Mesendoderm (in vitro differentiated cells): Measurements from ENCODE around the gene LRBA.

Experiments used
- DNase-seq: peaks from one replicate; pipeline ENCODE4 v3.0.0; 2013
- H2AK5ac ChIP-seq: 2 replicates; pipeline ENCODE4 v1.6.1; 2013; ENCODE audit warnings: low read length, inconsistent platforms
- H2BK120ac ChIP-seq: 2 replicates; pipeline ENCODE4 v1.6.1; 2013; ENCODE audit warnings: low read depth, mild to moderate bottlenecking, low read length, moderate library complexity, mixed read lengths
- H2BK15ac ChIP-seq: replicated peaks from 2 replicates; pipeline ENCODE4 v1.6.1; 2013; ENCODE audit warnings: low read depth, mild to moderate bottlenecking, moderate library complexity
- H2BK5ac ChIP-seq: 2 replicates; pipeline ENCODE4 v1.6.1; 2013; ENCODE audit warnings: low read length, inconsistent platforms
- H3K18ac ChIP-seq: 2 replicates; pipeline ENCODE4 v1.6.1; 2013; ENCODE audit warnings: mild to moderate bottlenecking, low read length, mixed read lengths
- H3K23ac ChIP-seq: one replicate; pipeline ENCODE4 v1.6.1; 2013; ENCODE audit warnings: low read length
- H3K27ac ChIP-seq: 2 replicates; pipeline ENCODE4 v1.5.1; 2013; ENCODE audit warnings: low read depth, mild to moderate bottlenecking, inconsistent platforms, low read length, moderate library complexity
- H3K27me3 ChIP-seq: 2 replicates; pipeline ENCODE4 v1.6.1; 2013; ENCODE audit warnings: low read length, control low read depth, mild to moderate bottlenecking, inconsistent platforms; ENCODE audit not compliant: insufficient read depth, poor library complexity
- H3K36me3 ChIP-seq: 2 replicates; pipeline ENCODE4 v1.6.1; 2013; ENCODE audit warnings: low read length, inconsistent platforms; ENCODE audit not compliant: control insufficient read depth, insufficient read depth
- H3K4ac ChIP-seq: one replicate; pipeline ENCODE4 v1.6.1; 2013; ENCODE audit warnings: low read depth, mild to moderate bottlenecking, low read length, moderate library complexity
- H3K4me1 ChIP-seq: 2 replicates; pipeline ENCODE4 v1.6.1; 2013; ENCODE audit warnings: low read depth, low read length, inconsistent platforms; ENCODE audit not compliant: control insufficient read depth
- H3K4me2 ChIP-seq: 2 replicates; pipeline ENCODE4 v1.6.1; 2013; ENCODE audit warnings: low read length
- H3K4me3 ChIP-seq: 2 replicates; pipeline ENCODE4 v1.5.1; 2013; ENCODE audit warnings: mild to moderate bottlenecking, low read length
- H3K56ac ChIP-seq: one replicate; pipeline ENCODE4 v1.6.1; 2013; ENCODE audit warnings: low read length
- H3K79me1 ChIP-seq: 2 replicates; pipeline ENCODE4 v1.6.1; 2013; ENCODE audit warnings: low read length, inconsistent platforms
- H3K79me2 ChIP-seq: 2 replicates; pipeline ENCODE4 v1.6.1; 2013; ENCODE audit warnings: mild to moderate bottlenecking, low read length; ENCODE audit not compliant: control insufficient read depth, insufficient read depth
- H3K9ac ChIP-seq: 2 replicates; pipeline ENCODE4 v1.6.1; 2013; ENCODE audit warnings: low read length, inconsistent platforms
- H4K5ac ChIP-seq: one replicate; pipeline ENCODE4 v1.6.1; 2013; ENCODE audit warnings: low read length
- H4K8ac ChIP-seq: one replicate; pipeline ENCODE4 v1.6.1; 2013; ENCODE audit warnings: low read depth, mild to moderate bottlenecking, control low read depth, low read length, moderate library complexity
- WGBS: extraction: QIAGEN DNeasy Blood & Tissue Kit; methylation state at CpG from one replicate; pipeline ENCODE4 v1.1.7; 2013; ENCODE audit warnings: low lambda C conversion rate, missing lambda C conversion rate; ENCODE audit not compliant: insufficient coverage; ENCODE audit errors: extremely low coverage; 5-methylcytosine and 5-hydroxymethylcytosine counted together

The LRBA gene

GRCh38 chr4:150328496-150328895 lies 686.6 kb downstream of the LRBA start:
- no peak overlapping the region for H3K4me2 ChIP-seq
- H2BK5ac ChIP-seq, result no peak overlapping the region
- H4K5ac ChIP-seq, result no peak overlapping the region
- H3K79me1 ChIP-seq, result no peaks in the 10 kb centered on the region
- no peak overlapping the region for H3K56ac ChIP-seq
- H2BK15ac ChIP-seq, result no peak overlapping the region
- H2BK120ac ChIP-seq, result no peak overlapping the region
- no peak overlapping the region for H3K18ac ChIP-seq
- no peaks in the 10 kb centered on the region for H3K79me2 ChIP-seq
- DNase-seq, result no peak
- no peaks in the 10 kb centered on the region for H3K27me3 ChIP-seq
- WGBS, result no CpG with 5 or more reads among the region's 2 CpGs
- H3K36me3 ChIP-seq, result no peaks in the 10 kb centered on the region
- H3K4me1 ChIP-seq, result peaks cover 2% of the 10 kb centered on the region
- H3K9ac ChIP-seq, result no peak overlapping the region
- H3K4me3 ChIP-seq, result no peak overlapping the region
- no peak overlapping the region for H3K27ac ChIP-seq
- no peak overlapping the region for H3K4ac ChIP-seq
- H4K8ac ChIP-seq, result no peak overlapping the region
- no peak overlapping the region for H2AK5ac ChIP-seq
- no peak overlapping the region for H3K23ac ChIP-seq

- no peak overlapping the region for H3K56ac ChIP-seq
- H3K27ac ChIP-seq, result no peak overlapping the region
- H3K4me3 ChIP-seq, result no peak overlapping the region
- no peak overlapping the region for H2BK120ac ChIP-seq
- no peak overlapping the region for H3K9ac ChIP-seq
- no peak overlapping the region for H3K23ac ChIP-seq
- no peaks in the 10 kb centered on the region for H3K79me1 ChIP-seq
- H3K4me1 ChIP-seq, result peaks cover 2% of the 10 kb centered on the region
- H2AK5ac ChIP-seq, result no peak overlapping the region
- H3K36me3 ChIP-seq, result no peaks in the 10 kb centered on the region
- WGBS, result no CpG with 5 or more reads among the region's 3 CpGs
- no peak overlapping the region for H2BK5ac ChIP-seq
- H3K4ac ChIP-seq, result no peak overlapping the region
- no peak overlapping the region for H4K5ac ChIP-seq
- H3K79me2 ChIP-seq, result no peaks in the 10 kb centered on the region
- no peak overlapping the region for H3K18ac ChIP-seq
- peak; percentile 86 for DNase-seq
- H4K8ac ChIP-seq, result no peak overlapping the region
- no peak overlapping the region for H3K4me2 ChIP-seq
- H2BK15ac ChIP-seq, result no peak overlapping the region
- no peaks in the 10 kb centered on the region for H3K27me3 ChIP-seq
Measured at GRCh38 chr4:150327262-150327780, 687.8 kb downstream of the LRBA start.

GRCh38 chr4:150325872-150326271 lies 689.2 kb downstream of the LRBA start:
- no peaks in the 10 kb centered on the region for H3K79me1 ChIP-seq

GRCh38 chr4:150323406-150324325 lies 691.4 kb downstream of the LRBA start:
- Histone ChIP-seq H2BK120ac (no peak overlapping the region), H3K36me3 (no peaks in the 10 kb centered on the region), H3K79me1 (no peaks in the 10 kb centered on the region), H4K5ac (no peak overlapping the region), H2BK15ac (no peak overlapping the region), H3K9ac (no peak overlapping the region), H2AK5ac (no peak overlapping the region), H3K4me3 (no peak overlapping the region), H3K4ac (peak overlapping the region; percentile 31), H3K18ac (no peak overlapping the region), H3K27me3 (no peaks in the 10 kb centered on the region), H3K56ac (no peak overlapping the region), H4K8ac (no peak overlapping the region), H3K23ac (no peak overlapping the region), H2BK5ac (no peak overlapping the region), H3K4me2 (no peak overlapping the region), H3K79me2 (no peaks in the 10 kb centered on the region), H3K27ac (no peak overlapping the region), H3K4me1 (peaks cover 6% of the 10 kb centered on the region)
- DNase-seq, result peak; percentile 18
- no CpG with 5 or more reads among the region's 7 CpGs for WGBS

More at GRCh38 chr4:150325872-150326271, 689.2 kb downstream of the LRBA start:
- Histone ChIP-seq H2BK120ac (no peak overlapping the region), H3K27ac (no peak overlapping the region), H3K23ac (no peak overlapping the region), H2AK5ac (no peak overlapping the region), H3K18ac (no peak overlapping the region), H3K4me1 (peaks cover 3% of the 10 kb centered on the region), H4K8ac (no peak overlapping the region), H3K79me2 (no peaks in the 10 kb centered on the region), H3K27me3 (no peaks in the 10 kb centered on the region), H3K9ac (no peak overlapping the region), H2BK15ac (no peak overlapping the region), H3K4me3 (no peak overlapping the region), H3K36me3 (no peaks in the 10 kb centered on the region), H2BK5ac (no peak overlapping the region), H4K5ac (no peak overlapping the region), H3K56ac (no peak overlapping the region), H3K4ac (no peak overlapping the region), H3K4me2 (no peak overlapping the region)
- no CpG with 5 or more reads among the region's 2 CpGs for WGBS
- no peak for DNase-seq

GRCh38 chr4:150322646-150323045 lies 692.4 kb downstream of the LRBA start:
- Histone ChIP-seq H3K4me3 (no peak overlapping the region), H4K8ac (no peak overlapping the region), H2AK5ac (no peak overlapping the region), H3K23ac (no peak overlapping the region), H3K18ac (no peak overlapping the region), H3K36me3 (no peaks in the 10 kb centered on the region), H4K5ac (no peak overlapping the region), H3K9ac (no peak overlapping the region), H3K56ac (no peak overlapping the region), H3K79me2 (no peaks in the 10 kb centered on the region), H3K79me1 (no peaks in the 10 kb centered on the region), H3K27ac (no peak overlapping the region), H3K4me1 (peaks cover 8% of the 10 kb centered on the region), H3K27me3 (no peaks in the 10 kb centered on the region), H3K4ac (no peak overlapping the region), H3K4me2 (no peak overlapping the region), H2BK5ac (no peak overlapping the region), H2BK15ac (no peak overlapping the region), H2BK120ac (no peak overlapping the region)
- peak; percentile 34 for DNase-seq
- WGBS, result no CpG with 5 or more reads among the region's 4 CpGs
